KG1 (cell line): ENCODE results near the gene CEP170B.
"Not testable (repeated sequence)": the region's sequence is repeated elsewhere in the genome, so short reads cannot be mapped to it uniquely, and the experiment has no call there.

Experiments used
- DNase-seq: peaks from one replicate; lab custom pipeline; 2025; lab: John Stamatoyannopoulos, UW

CEP170B gene

DNA sequence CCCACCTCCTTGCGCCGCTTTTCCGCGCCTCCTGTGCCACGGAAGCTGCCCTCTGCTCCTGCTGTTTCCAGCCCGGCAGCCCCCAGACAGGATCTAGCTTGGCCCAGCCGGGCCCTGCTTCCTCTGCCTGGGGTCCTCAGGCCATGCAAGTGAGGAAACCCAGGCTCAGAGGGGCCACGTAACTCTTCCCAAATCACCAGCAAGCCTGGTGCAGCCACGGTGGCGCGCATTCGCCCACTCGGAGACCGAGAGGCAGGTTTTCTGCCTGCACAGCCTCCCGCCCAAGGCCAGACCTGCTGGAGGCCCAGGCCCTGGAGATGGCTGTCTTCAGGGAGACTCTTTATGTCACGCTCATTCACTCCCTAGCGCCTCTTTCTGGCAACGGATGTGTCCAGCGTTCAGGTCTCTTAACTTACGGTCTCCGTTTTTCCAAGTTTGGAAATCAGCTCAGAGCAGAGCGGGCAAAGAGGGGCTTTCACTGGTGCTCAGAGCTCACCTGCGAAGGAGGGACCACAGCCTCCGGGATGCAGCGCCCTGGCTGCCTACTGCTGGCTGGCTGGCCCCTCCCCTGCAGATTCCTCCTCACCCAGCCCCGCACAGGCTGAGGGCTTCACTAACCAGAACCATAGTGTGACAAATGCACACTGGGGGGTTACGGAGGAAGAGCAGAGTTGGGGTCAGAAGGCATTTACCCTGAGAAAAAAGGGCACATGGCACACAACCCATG is 20.6 kb upstream of the CEP170B start:
- DNase-seq: no peak

GRCh38 chr14:104845033-104845666 is 19.9 kb upstream of the CEP170B start:
- DNase-seq: no peak

DNA sequence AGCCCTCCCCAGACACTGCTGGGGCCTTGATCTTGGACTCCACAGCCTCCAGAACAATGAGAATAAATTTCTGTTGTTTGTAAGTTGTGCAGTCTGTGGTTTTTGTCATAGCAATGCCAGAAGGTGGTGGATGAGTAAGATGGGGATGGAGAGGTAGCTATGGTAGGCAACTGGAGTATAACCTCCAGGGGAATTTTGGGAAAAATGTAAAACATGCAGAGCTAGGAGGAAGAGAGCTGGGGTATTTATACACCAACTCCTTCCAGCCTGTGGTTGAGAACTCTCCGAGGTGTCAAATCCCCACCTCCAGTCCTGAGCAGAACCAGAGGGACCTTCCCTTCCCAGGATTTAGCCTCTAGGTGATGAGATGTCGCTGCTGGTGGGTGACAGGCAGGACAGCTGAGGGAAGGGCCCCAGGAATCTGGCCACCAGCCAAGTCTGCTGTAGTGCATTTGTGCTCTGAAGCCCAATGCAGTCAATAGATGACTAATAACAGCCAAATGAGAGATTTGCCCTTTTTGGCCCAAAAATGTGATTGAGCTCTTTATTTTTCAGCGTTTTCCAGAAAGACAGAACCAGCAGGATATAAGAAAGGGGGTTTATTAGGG is 19.1 kb upstream of the CEP170B start:
- no peak for DNase-seq

GRCh38 chr14:104852280-104852663 is 12.8 kb upstream of the CEP170B start:
- DNase-seq: no peak

DNA sequence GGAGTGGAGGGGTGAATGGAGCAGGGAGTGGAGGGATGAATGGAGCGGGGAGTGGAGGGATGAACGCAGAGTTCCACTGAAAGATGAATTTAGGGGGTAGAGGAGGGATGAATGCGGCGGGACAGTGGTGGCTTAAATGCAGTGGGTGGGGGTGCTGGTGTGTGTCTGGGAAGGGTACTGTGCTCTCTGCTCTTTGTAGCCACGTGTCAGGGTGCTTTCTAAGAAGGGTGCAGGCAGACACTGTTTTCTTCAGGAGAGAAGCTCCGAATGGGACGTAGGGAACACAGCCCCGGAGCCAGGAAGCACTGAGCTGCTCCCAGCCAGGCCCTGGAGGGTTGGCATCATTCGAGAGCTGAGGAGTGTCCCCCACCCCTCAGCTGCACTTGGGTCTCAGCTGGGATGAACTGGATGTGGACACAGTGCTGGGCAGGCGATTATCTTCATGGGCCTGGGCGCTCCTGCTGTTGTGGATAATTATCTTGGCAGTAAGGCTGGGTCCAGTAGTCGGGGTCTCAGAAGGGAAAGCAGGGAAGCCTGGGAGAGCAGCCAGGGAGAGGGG is 9.5 kb upstream of the CEP170B start:
- DNase-seq: no peak

DNA sequence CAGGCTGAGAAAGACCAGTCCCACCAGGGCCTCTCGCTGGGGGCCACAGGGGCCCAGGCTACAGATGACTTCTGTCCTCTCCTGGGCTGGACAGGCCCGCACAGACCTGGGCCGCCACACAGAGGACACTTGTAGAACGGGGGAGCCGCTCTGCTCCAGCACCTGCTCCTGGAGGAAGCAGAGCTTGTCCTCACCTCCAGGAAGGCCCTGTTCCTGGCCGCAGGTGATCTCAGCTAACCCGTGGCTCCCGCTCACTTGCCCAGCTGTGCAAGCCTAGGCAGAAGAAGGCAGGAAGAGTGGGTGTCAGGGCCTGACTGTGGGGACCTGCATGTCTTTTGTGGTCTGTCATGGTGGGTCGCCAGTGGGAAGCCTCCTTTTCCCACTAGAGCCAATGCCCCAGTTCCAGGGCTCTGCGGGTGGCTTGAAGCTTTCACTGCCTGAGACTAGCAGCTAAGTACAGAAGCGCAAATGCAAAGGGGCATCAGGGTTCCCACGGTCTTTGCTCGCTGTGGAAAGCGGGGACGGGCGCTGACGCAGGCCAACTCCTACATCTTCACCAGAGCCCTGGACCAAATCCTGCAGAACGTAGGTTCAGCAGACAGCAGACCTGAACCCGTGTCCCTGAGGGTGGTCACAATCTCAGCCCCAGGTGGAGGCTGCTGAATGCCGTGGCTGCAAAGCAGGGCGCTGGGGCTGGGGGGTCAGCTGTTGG is 8.8 kb upstream of the CEP170B start:
- DNase-seq: no peak

GRCh38 chr14:104856869-104857860 is 7.9 kb upstream of the CEP170B start:
- DNase-seq: no peak

DNA sequence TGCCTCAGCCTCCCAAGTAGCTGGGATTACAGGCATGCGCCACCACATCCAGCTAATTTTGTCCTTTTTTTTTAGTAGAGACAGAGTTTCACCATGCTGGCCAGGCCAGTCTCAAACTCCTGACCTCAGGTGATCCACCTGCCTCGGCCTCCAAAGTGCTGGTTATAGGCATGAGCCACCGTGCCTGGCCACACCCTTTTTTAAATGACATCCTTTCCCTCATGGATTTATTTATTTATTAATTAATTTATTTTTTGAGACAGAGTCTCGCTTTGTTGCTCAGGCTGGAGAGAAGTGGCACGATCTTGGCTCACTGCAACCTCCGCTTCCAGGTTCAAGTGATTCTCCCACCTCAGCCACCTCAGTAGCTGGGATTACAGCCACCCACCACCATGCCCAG is 7.1 kb upstream of the CEP170B start:
- DNase-seq: not testable (repeated sequence)

- DNase-seq: no peak
These were observed 6.1 kb upstream of the CEP170B start for GRCh38 chr14:104858811-104859426.

DNA sequence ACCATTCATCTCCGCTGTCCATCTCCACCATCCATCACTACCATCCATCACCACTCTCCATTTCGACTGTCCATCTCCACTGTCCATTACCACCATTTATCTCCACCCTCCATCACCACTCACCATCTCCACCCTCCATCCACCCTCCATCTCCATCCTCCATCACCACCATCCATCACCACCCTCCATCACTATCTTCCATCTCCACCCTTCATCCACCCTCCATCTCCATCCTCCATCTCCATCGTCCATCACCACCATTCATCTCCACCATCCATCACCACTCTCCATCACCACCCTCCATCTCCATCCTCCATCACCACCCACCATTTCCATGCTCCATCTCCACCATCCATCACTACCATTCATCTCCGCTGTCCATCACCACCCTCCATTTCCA is 5.2 kb upstream of the CEP170B start:
- no peak for DNase-seq

DNA sequence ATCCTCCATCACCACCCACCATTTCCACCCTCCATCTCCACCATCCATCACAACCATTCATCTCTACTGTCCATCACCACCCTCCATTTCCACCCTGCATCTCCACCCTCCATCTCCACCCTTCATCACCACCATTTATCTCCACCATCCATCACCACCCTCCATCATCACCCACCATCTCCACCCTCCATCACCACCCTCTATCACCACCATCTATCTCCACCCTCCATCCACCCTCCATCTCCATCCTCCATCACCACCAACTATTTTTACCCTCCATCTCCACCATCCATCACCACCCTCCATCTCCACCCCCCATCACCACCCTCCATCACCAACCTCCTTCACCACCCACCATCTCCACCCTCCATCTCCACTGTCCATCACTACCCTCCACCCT is 4.7 kb upstream of the CEP170B start:
- no peak for DNase-seq

GRCh38 chr14:104863131-104863862 is 1.8 kb upstream of the CEP170B start:
- no peak for DNase-seq

DNA sequence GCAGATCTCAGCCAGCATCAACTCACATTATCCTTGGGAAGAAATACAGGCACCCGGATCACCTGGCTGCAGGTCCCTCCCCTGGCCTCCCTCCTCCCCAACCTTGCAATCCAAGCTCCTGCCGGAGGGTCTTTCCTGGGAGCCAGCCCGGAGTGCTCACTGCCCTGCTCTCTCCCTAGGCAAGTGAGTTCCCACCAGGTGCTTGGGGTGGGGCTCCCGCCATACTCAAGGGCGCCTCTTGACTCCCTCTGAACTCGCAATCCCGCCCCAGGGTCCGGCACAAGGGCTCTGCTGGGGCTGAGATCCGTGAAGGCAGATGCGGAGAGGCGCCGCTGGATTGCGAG is 1.2 kb upstream of the CEP170B start:
- DNase-seq: no peak

DNA sequence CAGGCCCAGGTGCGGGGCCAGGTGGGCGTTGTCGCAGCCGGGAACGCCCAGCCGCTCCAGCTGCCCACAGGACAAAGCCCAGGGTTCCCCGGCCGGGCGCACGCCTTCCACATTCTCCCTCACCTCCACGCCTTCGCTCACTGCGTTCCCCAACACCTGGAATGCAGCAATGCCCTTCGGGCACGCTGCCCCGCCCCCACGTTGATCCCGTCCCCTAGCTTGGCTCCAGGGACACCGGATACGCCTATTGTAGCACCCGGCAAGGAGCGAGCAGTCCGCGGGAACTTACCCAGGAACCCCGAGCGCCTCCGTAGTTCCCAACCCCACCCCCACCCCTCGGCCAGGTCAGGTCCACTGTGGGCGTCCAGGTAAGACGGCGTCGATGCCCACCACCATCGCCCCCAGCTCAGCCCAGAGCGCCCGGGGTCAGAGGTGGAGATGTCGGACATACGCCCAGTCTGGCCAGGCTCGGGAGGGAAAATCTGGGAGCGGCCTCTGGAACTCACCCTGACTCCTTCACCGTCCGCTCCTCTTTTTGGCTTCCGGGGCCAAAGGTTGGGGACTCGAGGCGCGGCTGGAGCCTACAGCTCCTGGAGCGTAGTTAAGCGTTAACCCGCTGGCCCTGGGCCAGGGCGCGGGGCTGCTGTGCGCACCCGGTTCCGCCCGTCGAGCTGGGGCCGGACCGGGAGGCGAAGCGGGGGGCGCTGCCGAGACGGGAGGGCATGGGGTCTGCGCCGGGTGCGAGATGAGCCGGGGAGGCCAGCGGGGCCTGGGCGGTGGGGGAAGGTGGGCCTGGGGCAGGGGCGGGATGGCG is 594 bp upstream of the CEP170B start:
- DNase-seq: no peak

DNA sequence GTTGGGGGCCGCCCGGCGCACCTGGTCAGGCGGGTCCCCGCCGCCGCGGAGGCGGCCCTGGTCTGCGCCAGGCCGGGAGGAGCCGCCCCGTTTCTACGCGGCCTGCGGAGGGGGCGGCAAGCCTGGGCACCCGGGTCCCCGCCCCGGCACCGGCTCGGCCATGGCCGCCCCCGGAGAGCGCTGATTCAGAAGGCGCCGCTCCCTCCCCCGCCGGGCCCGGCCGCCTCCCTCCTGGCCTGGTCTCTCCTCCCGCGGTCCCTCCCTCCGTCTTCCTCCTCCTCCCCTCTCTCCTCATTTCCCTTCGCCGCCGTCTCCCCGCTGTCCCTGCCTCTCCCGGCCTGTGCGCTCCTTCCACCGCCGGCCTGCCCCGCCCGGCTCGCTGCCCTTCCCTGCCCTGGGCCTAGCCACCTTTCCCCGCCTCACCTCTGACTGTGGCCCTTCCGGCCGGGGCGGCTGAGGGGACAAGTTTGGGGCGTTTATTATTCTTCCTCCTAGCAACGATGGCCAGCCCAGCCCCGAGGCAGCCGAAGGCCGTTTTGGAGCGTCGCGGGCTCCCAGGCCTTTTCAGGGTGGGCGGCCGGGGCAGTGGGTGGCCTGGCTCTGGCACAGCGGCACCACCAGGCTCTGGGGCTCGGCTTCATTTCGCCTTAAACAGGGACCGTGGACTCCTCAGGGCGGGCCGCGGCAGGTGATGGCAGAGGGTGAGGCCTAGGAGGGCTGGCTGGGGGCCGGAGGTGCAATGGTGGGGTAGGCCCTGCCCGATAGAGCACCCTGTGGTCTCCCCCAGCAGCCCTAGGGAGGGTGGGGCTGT is 768 bp downstream of the CEP170B start:
- no peak for DNase-seq

- no peak for DNase-seq
These were observed 1.6 kb downstream of the CEP170B start for GRCh38 chr14:104866451-104867370.

GRCh38 chr14:104867371-104868059 is 2.4 kb downstream of the CEP170B start:
- DNase-seq: no peak
